Gastrocnemius medialis (tissue), 4 donors: ENCODE data around the gene NOS1AP.

Experiments used
- CTCF ChIP-seq, 5 experiments: fragments of 450-650 bp in 3 of 5; fragments of 200-600 bp in 2 of 5; sonication (generic) in 2 of 5; IDR thresholded peaks in 4 of 5; conservative IDR thresholded peaks in 1 of 5; 1 replicate in 4 of 5; 2 replicates in 1 of 5; pipeline ENCODE4 v1.5.1; 2016 to 2019; ENCODE audit warnings: antibody characterized with exemption in 5 of 5, mild to moderate bottlenecking in 3 of 5, moderate library complexity in 3 of 5
- POLR2A ChIP-seq, 2 donors: fragments of 450-650 bp; IDR thresholded peaks; one replicate each; pipeline ENCODE4 v1.6.1; 2017; ENCODE audit warnings: antibody characterized with exemption in 2 of 2, mild to moderate bottlenecking in 2 of 2, moderate library complexity in 2 of 2

- no peak for TF ChIP-seq POLR2A (IDR thresholded peaks at IDR 0.05)
- no peak for TF ChIP-seq CTCF (IDR thresholded peaks at IDR 0.05 in 4 of 5, conservative IDR thresholded peaks at IDR 0.05 in 1 of 5)
Observed at GRCh38 chr1:162178432-162178831, 108.9 kb downstream of the NOS1AP start.
